Adipose tissue (tissue), 3 donors: ENCODE data around the gene GGT1. TPM values are rescaled to one million over a fixed set of nuclear protein-coding genes. Genes with fewer than 3 reads are reported as not detected.
"Not testable (repeated sequence)": the region's sequence is repeated elsewhere in the genome, so short reads cannot be mapped to it uniquely, and the experiment has no call there.

ENCODE experiments used
- H3K27ac ChIP-seq: one replicate; pipeline ENCODE4 v1.5.1; 2013; ENCODE audit warnings: low read depth, low read length
- WGBS, 3 donors: extraction: QIAGEN DNeasy Blood & Tissue Kit; methylation state at CpG; one replicate each; pipeline ENCODE4 v1.1.7; 2013; 5-methylcytosine and 5-hydroxymethylcytosine counted together
- polyA plus RNA-seq, 3 donors: library from polyadenylated mRNA; stranded (reverse); fragments of 200-250 nt; gene quantifications; one replicate each; pipeline ENCODE4 v1.2.3, GENCODE V29; 2013
- donor health status: healthy with polysubstance abuse.
- donor health status: Bipolar disorder and iron deficiency.
- donor health status: healthy.

The GGT1 gene
- polyA plus RNA-seq, 3 donors = 3.8 to 37.1 (median 5.4) TPM

DNA sequence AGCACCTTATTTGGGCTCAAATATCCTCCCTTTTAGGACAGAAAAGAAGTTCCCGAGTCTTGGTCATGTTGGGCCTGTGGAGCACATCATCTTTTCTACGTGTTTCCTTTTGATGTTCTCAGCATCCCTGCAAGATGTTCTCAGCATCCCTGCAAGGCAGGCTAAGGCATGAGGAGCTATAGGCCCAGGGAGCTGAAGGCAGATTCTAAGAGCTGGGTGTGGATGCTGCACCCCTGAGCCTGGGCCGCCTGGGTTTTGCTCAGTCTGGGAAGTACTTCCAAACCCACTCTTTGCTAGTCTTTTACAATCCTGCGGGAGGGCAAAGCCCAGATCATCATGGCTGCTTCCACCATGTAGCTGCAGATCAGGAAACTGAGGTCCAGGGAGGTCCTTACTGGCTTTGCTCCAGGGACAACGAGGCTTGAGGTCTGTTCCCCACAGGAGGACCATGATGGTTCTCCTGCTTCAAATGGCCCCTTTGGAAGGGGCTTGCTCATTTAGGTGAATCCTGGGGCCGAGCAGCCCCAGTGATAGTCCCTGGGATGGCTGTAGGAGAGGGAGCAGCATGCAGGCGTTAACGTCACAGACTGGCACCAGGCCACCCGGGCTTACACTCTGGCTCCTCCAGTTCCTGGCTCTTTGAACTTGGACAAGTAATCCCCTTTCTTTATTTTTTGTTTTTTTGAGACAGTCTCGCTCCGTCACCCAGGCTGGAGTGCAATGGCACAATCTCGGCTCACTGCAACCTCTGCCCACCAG is 20.8 kb upstream of the GGT1 start:
- 83 to 86% (median 86%) methylated on average over 12 of the region's 12 CpGs for WGBS, 3 donors
- H3K27ac ChIP-seq = no peak overlapping the region

- H3K27ac ChIP-seq = no peak overlapping the region
- WGBS, 3 donors = 45 to 57% (median 50%) methylated on average over 19 of the region's 19 CpGs
These were observed 19.5 kb upstream of the GGT1 start for GRCh38 chr22:24583221-24584165.

DNA sequence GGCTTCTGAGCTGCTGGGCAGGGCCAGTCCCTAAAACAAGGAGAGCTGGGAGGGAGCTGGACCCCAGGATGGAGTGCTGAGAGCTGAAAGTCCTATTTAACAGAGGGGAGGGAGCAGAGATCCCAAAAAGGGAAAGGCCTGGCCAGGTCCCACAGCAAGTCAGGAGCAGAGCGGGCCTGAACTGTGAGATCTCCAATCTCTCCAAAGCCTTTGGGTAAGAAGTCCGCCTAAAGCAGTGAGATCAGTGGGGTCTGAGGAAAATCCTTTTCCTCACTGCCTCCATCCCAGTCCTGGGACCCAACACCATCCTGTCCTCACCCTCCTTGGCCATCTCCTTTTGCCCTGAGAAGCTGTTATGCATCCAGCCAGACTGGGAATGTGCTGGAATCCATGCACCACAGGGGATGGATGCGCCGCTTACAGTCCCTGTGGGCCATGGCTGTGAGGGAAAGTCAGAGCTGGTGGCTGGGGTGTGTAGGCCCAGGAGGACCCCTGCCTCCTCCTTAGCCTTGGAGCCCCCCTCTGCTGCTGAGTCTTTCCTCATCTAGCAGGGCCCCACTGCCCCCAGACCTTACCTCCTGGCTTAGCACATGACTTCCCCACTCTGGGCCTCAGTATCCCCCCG is 18.7 kb upstream of the GGT1 start:
- 86 to 93% (median 89%) methylated on average over 5 of the region's 5 CpGs for WGBS, 3 donors
- H3K27ac ChIP-seq = no peak overlapping the region

DNA sequence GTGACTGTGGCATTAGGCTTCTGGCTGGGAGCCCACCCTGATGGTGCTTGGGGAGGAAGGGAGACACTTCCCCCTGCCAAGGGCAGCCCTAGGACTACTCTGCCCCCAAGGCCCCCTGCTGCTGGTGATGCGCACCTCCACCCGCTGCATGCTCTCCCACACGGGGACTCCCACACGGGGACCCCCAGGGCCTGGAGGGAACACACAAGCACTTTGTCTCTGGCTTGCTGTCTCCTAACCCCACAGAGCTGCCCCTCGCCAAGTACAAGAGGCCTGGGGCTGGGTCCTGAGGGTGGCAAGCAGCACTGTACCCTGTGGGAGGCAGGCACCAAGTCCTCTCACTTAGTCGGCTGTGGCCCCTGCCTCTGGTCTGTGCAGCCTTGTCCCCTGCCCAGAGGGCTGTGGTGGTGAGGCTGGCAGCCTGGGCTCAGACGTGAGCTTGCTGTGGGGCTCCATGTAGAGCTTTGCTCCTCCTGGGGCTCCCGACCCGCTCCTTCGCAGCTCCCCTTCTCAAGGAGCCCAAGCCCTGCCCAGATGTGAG is 18.1 kb upstream of the GGT1 start:
- whole genome bisulfite sequencing, 3 donors = 82 to 90% (median 86%) methylated on average over 10 of the region's 10 CpGs

GRCh38 chr22:24585461-24585860 is 17.5 kb upstream of the GGT1 start:
- 92 to 98% (median 98%) methylated on average over 3 of the region's 3 CpGs for WGBS, 3 donors
- no peak overlapping the region for H3K27ac ChIP-seq

More for the DNA sequence above, 18.1 kb upstream of the GGT1 start:
- H3K27ac ChIP-seq = no peak overlapping the region

DNA sequence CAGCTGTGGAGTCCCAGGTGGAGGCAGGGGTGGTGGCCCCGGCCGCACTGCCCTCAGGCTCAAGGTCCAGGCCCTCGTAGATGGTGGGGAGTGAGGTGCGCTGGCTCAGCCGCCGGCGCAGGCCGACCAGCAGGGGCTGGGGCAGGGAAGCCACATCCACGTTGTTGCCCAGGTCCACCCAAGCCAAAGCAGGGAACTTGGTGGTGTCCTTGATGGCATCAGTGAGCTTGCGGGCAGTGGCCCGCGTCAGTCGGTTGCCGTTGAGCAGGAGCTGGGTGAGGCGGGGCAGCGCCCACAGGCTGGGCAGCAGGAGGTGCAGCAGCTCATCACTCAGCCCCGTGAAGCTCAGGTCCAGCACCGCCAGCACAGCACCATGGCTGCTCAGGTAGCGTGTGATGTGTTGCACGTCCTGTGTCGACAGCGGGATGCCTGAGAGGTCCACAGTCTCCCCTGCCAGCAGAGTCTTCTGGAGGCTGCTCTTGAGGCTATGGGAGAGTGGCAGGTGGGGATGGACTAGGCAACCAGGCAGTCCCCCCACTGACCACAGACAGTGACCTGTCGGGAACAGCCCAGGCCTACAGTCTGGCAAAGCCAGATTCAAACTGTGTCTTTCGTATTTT is 17.0 kb upstream of the GGT1 start:
- WGBS, 3 donors = 91 to 94% (median 94%) methylated on average over 24 of the region's 24 CpGs
- H3K27ac ChIP-seq = no peak overlapping the region

DNA sequence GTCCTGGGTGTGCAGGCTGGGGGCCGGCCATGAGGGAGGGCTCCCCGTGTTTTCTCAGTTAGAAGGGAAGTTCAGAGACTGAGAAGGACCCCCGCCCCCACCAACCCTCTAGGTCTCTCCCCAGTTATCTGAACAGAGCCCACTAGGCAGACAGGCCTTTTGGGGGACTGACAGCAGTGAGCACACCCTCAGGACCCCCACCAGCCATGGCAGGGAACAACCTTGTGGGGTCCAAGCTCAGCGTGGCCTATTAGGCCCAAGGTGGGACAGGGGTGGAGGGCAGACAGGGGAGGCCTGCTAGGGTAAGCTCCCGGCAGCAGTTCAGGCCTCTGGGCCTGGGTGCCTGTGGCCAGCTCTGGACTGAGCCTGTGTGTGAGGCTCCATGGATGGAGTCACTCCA is 15.7 kb upstream of the GGT1 start:
- WGBS, 3 donors = 80 to 83% (median 81%) methylated on average over 5 of the region's 5 CpGs
- no peak overlapping the region for H3K27ac ChIP-seq

DNA sequence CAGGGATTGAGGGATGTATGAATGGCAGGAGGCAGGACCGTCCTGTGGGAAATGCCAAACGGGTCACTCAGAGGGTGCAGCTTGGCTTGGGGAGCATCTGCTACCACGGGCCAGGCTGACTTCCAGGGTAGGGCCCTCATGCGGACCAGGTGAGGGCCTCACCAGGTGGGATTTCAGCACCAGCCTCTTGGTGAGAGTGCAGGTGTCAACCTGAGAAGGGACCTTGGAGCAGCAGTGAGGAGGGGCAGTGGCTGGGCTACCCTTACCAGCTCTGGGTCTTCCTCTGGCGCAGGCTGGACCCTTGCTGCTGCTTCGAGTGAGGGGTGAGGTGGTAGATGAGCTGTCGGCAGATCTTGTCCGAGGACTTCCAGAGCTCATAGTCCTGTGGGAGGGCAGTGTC is 15.0 kb upstream of the GGT1 start:
- no peak overlapping the region for H3K27ac ChIP-seq
- 81 to 89% (median 81%) methylated on average over 8 of the region's 8 CpGs for WGBS, 3 donors

DNA sequence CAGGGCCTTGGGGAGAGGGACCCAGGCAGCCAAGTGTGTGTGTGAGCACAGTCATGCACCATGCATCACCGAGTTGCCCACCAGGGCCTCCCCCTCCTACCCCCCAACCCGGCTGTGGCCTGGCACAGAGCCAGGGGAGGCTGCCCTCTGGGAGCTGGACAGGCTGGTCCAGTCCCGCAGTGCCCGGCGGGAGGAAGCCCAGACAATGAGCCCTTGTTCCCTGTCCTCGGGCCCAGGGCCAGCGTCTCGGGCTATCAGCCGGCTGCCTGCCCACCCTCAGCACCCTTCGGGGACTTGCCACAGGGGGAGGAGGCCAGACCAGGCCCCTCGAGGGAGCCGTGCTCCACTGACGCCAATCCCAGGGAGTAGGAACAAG is 14.6 kb upstream of the GGT1 start:
- H3K27ac ChIP-seq = no peak overlapping the region

DNA sequence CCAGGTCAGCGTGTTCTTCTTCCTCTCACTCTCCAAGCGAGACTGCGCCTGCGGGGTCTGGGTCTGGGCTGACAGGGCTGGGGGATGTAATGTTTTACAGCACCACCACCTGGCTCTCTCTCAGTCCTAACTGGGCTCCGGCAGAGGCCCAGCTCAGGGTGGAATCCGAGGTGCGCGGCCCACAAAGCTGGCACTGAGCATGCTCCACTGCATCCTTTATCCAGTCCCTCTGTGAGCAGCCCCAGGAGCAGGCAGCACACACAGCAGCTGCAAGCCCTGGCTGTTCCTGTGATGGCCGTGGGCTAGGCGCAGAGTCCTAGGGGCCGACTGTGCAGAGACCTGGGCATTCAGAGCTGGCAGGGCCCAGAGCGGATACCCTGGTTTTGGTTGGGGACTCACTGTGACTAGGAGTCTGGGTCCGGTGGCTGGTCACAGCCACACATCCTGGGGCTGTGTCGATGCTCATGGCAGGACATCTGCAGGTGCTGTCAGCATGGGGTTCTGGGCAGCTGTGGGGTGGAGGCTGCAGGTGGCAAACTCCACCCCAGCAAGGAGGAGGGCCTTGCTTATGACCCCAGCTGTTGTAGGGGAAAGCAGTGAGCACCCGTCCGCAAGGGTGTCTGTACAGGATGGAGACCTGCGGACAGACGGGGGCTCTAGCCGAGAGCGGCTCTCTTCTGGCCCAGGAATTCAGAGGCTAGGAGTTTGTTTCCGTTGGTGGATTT is 14.1 kb upstream of the GGT1 start:
- no peak overlapping the region for H3K27ac ChIP-seq
- WGBS, 3 donors = 75 to 92% (median 88%) methylated on average over 21 of the region's 21 CpGs

More for the DNA sequence above, 14.6 kb upstream of the GGT1 start:
- 57 to 79% (median 64%) methylated on average over 13 of the region's 13 CpGs for WGBS, 3 donors

GRCh38 chr22:24589518-24590030 is 13.4 kb upstream of the GGT1 start:
- no peak overlapping the region for H3K27ac ChIP-seq
- WGBS, 3 donors = 86 to 92% (median 88%) methylated on average over 7 of the region's 7 CpGs

GRCh38 chr22:24590596-24591173 is 12.3 kb upstream of the GGT1 start:
- H3K27ac ChIP-seq = no peak overlapping the region
- 96 to 98% (median 96%) methylated on average over 12 of the region's 12 CpGs for WGBS, 3 donors

GRCh38 chr22:24591286-24591830 is 11.6 kb upstream of the GGT1 start:
- 91 to 95% (median 93%) methylated on average over 6 of the region's 6 CpGs for WGBS, 3 donors
- H3K27ac ChIP-seq = no peak overlapping the region

DNA sequence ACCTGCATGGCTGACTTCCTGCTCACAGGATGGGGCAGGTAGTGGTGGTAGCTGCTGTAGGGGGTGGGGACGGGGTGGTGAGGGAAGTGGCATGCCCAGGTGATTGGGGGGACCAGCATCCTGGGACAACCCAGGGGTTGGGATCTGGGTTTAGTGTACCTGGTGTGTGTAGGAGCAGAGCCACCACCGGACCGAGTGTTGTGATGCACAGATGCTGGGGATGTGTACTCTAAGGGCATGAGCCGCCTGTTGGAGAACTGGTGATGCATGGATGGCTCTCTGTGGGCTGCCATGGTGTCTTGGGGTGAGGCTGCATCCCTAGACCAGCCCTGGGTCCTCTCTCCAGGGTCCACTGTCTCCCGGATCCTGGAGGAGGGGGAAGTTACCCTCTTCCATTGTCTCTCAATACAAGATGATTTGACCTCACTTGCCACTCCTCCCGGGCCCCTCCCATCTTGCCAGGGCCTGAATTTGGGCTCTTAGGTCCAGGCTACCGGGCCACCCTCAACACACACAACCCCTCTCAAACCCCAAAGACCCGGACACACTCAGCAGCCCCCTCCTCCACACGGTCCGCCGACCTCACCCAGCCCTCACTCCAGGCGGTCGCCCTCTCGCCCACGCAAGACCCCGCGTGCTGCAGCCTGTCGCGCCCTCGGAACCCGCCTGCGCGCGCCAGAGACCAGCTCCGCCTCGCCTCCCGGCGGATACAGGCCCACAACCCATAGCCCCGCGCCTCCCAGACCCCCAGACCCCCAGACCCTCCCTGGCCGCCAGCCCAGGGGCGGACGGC is 10.7 kb upstream of the GGT1 start:
- 10 to 13% (median 12%) methylated on average over 29 to 33 of the region's 33 CpGs for WGBS, 3 donors
- H3K27ac ChIP-seq = no peak overlapping the region

DNA sequence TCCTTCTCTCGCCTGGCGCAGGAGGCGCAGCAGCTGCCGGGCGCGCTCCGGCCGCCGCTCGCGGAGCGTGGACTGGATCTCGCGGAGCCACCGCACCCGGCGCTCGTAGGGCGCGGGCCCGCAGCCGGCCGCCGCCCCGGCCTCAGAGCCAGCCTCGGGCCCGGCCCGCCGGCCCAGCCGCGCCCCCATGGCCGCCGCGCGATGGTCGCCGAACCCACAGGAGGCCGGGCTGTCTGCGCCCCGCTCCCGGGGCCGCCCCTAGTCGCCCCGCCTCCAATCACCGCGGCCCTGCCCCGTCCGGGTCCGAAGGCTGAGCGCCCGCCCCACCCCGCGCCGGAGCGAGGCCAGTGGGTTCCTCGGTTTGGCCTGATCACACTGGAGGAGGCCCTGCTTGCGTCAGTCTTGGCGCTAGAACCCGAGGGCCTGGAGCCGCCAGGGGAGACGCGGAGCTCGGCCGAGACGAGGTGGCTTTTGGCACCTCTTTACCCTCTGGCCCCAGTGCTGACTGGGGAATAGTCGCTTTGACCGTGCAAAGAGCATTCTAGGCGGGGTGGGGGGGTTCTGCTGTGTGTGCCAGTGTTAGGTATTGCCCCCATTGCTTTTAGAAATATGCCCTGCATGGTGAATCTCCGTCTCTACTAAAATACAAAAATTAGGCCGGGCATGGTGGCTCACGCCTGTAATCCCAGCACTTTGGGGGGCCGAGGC is 10.0 kb upstream of the GGT1 start, which contains the start of gene LRRC75B:
Gene LRRC75B, minus strand, starts transcription at position 223 of the 708 bp plus-strand sequence. Its CDS starts 34 bp downstream, at position 189.
- no peak within 1 kb of the TSS for H3K27ac ChIP-seq
- WGBS, 3 donors = 4 to 10% (median 5%) methylated on average over 35 to 72 of the region's 72 CpGs

DNA sequence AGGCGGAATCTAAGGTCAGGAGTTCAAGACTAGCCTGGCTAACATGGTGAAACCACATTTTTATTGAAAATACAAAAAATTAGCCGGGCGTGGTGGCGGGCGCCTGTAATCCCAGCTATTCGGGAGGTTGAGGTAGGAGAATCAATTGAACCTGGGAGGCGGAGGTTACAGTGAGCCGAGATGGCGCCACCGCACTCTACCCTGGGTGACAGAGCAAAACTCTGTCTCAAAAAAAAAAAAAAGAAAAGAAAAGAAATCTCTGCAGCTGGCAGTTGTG is 9.5 kb upstream of the GGT1 start:
- 80 to 89% (median 84%) methylated on average over 10 of the region's 10 CpGs for WGBS, 3 donors
- not testable (repeated sequence) for H3K27ac ChIP-seq
